Left ventricle myocardium inferior (tissue), 1 donor: ENCODE data around the gene UROC1. TPM values are rescaled to one million over a fixed set of nuclear protein-coding genes. Genes with fewer than 3 reads are reported as not detected.

Source experiments
- DNase-seq: peaks from one replicate; pipeline ENCODE4 v3.0.0-alpha.2; 2020
- H3K27ac ChIP-seq: fragments of 200-600 bp; replicated peaks from 2 replicates; pipeline ENCODE4 v1.8.0; 2021
- H3K27me3 ChIP-seq: fragments of 200-600 bp; 2 replicates; pipeline ENCODE4 v1.8.0; 2021; ENCODE audit warnings: low read depth
- H3K36me3 ChIP-seq: fragments of 200-600 bp; 2 replicates; pipeline ENCODE4 v1.8.0; 2021
- H3K4me1 ChIP-seq: fragments of 200-600 bp; 2 replicates; pipeline ENCODE4 v1.8.0; 2021
- H3K4me3 ChIP-seq: fragments of 200-600 bp; 2 replicates; pipeline ENCODE4 v1.8.0; 2021; ENCODE audit warnings: mild to moderate bottlenecking, moderate library complexity
- H3K9me3 ChIP-seq: fragments of 200-600 bp; replicated peaks from 2 replicates; pipeline ENCODE4 v1.8.0; 2021
- intact Hi-C: fragments of 100-400 bp; cut with micrococcal nuclease; formaldehyde crosslinking; loops from one replicate; pipeline ENCODE4 v1.11.0; 2022
- total RNA-seq: library from RNA; stranded (reverse); fragmentation: NEBNext Ultra II Directional; extraction: Animal tissue kit (Norgen Biotek cat#: 25700); gene quantifications from one replicate; pipeline ENCODE4 v1.2.1, GENCODE V29; 2021
- TF ChIP-seq, protein P1 (sequence below): fragments of 200-600 bp; IDR thresholded peaks from 2 replicates; pipeline ENCODE4 v1.8.0; 2021; ENCODE audit warnings: antibody characterized with exemption, mild to moderate bottlenecking, borderline replicate concordance
- donor health status: DM: no; HTN: yes; CAD: no; lungs with severe emphysema.

The UROC1 gene
- total RNA-seq, 1 donor from 2014 or later, result not detected

DNA sequence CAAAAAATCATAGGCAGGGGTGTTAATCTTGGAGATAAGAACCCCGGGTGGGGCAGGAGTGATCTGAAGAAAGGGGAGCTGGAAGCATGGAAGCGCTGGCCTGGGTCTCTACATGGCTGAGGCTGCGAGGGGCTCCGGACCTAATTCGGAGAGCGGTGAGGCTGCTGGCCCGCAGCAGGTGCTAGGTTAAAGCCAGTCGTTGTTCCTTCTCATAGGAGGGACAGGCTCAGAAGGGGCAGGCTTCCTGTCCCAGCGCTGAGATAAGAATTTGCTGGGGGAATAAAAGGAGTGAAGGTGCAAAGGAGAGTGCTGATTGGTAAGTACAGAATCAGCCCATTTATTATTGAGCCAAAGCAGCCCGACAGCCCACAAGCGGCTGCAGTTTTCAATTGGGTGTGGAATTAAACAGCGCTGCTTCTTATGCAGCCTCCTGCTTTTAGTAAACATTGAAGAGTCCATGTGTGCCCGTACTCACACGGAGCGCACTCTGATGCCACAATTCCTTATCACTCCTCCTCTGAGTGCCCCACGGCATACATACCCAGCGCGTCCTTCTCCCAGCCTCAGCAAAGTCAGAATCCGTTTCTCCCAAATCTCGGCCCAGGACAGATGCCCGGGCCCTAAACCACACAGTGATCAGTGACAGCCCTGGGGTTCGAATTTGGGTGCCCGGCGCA lies 23.5 kb upstream of the UROC1 start:
- TF ChIP-seq, protein P1, sequence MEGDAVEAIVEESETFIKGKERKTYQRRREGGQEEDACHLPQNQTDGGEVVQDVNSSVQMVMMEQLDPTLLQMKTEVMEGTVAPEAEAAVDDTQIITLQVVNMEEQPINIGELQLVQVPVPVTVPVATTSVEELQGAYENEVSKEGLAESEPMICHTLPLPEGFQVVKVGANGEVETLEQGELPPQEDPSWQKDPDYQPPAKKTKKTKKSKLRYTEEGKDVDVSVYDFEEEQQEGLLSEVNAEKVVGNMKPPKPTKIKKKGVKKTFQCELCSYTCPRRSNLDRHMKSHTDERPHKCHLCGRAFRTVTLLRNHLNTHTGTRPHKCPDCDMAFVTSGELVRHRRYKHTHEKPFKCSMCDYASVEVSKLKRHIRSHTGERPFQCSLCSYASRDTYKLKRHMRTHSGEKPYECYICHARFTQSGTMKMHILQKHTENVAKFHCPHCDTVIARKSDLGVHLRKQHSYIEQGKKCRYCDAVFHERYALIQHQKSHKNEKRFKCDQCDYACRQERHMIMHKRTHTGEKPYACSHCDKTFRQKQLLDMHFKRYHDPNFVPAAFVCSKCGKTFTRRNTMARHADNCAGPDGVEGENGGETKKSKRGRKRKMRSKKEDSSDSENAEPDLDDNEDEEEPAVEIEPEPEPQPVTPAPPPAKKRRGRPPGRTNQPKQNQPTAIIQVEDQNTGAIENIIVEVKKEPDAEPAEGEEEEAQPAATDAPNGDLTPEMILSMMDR, result no peak
- H3K27me3 ChIP-seq, result peaks cover 50% of the 10 kb centered on the region
- H3K27ac ChIP-seq, result no peak overlapping the region

GRCh38 chr3:126540342-126540849 lies 22.8 kb upstream of the UROC1 start:
- Histone ChIP-seq H3K27ac (no peak overlapping the region), H3K9me3 (no peaks in the 10 kb centered on the region), H3K4me1 (peaks cover 10% of the 10 kb centered on the region)

More for the DNA sequence above, 23.5 kb upstream of the UROC1 start:
- Histone ChIP-seq H3K9me3 (no peaks in the 10 kb centered on the region), H3K36me3 (no peaks in the 10 kb centered on the region), H3K4me3 (no peak overlapping the region), H3K4me1 (peaks cover 10% of the 10 kb centered on the region)
- no peak for DNase-seq
- intact Hi-C loops, result no loop called here

GRCh38 chr3:126539558-126540250 lies 22.1 kb upstream of the UROC1 start:
- Histone ChIP-seq H3K4me3 (no peak overlapping the region), H3K27me3 (peaks cover 47% of the 10 kb centered on the region), H3K4me1 (peaks cover 10% of the 10 kb centered on the region), H3K36me3 (no peaks in the 10 kb centered on the region), H3K27ac (no peak overlapping the region), H3K9me3 (no peaks in the 10 kb centered on the region)
- TF ChIP-seq, protein P1, result no peak
- no peak for DNase-seq
- intact Hi-C loops, result no loop called here

More at GRCh38 chr3:126540342-126540849, 22.8 kb upstream of the UROC1 start:
- Histone ChIP-seq H3K4me3 (no peak overlapping the region), H3K27me3 (peaks cover 50% of the 10 kb centered on the region), H3K36me3 (no peaks in the 10 kb centered on the region)
- intact Hi-C loops, result no loop called here
- DNase-seq, result no peak
- TF ChIP-seq, protein P1, result no peak

- H3K27ac ChIP-seq, result no peak overlapping the region
- no peaks in the 10 kb centered on the region for H3K9me3 ChIP-seq
- no peak for DNase-seq
- H3K27me3 ChIP-seq, result peaks cover 46% of the 10 kb centered on the region
- TF ChIP-seq, protein P1, result no peak
- no peaks in the 10 kb centered on the region for H3K36me3 ChIP-seq
- no peak overlapping the region for H3K4me3 ChIP-seq
- peaks cover 10% of the 10 kb centered on the region for H3K4me1 ChIP-seq
- intact Hi-C loops, result no loop called here
These were observed 21.4 kb upstream of the UROC1 start for GRCh38 chr3:126538966-126539365.

DNA sequence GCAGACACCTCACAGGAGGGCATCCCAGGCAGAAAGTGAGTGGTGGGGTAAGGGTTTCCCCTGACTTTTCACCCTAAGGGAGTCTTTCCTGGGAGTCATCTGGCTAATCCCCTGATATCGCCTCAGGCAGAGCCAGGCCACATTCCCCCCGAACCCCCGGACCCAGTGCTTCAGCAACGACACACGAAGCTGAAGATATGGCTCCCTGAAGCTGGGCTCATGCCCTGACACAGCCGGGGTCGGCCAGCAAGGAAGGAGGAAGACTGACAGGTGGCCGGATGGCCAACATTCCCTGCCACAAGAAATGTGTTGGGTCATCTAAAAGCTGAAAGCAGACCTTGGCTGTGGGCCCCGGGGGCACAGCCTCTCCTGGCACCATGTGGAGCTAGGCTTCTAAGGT lies 20.7 kb upstream of the UROC1 start:
- intact Hi-C loops, result no loop called here
- no peak for DNase-seq

More for the DNA sequence above, 20.7 kb upstream of the UROC1 start:
- no peak overlapping the region for H3K4me3 ChIP-seq
- H3K27ac ChIP-seq, result no peak overlapping the region
- H3K4me1 ChIP-seq, result peaks cover 10% of the 10 kb centered on the region
- H3K27me3 ChIP-seq, result peaks cover 45% of the 10 kb centered on the region
- no peaks in the 10 kb centered on the region for H3K9me3 ChIP-seq
- no peaks in the 10 kb centered on the region for H3K36me3 ChIP-seq
- TF ChIP-seq, protein P1, result no peak
